Pulmonary artery endothelial cell (primary cell): ENCODE data around the gene ZDHHC11B. TPM values are rescaled to one million over a fixed set of nuclear protein-coding genes. Genes with fewer than 3 reads are reported as not detected.
"Not testable (repeated sequence)": the region's sequence is repeated elsewhere in the genome, so short reads cannot be mapped to it uniquely, and the experiment has no call there.

ENCODE experiments used
- DNase-seq: peaks from one replicate; pipeline ENCODE4 v3.0.0-alpha.2; 2011; ENCODE audit warnings: low read depth, low spot score
- total RNA-seq: library from RNA; depleted of rRNA; stranded (reverse); fragments of >200 nt; gene quantifications from 2 replicates; pipeline ENCODE4 v1.2.3, GENCODE V29; 2014

The ZDHHC11B gene
- total RNA-seq, 1 donor from 2014 or later: not detected

DNA sequence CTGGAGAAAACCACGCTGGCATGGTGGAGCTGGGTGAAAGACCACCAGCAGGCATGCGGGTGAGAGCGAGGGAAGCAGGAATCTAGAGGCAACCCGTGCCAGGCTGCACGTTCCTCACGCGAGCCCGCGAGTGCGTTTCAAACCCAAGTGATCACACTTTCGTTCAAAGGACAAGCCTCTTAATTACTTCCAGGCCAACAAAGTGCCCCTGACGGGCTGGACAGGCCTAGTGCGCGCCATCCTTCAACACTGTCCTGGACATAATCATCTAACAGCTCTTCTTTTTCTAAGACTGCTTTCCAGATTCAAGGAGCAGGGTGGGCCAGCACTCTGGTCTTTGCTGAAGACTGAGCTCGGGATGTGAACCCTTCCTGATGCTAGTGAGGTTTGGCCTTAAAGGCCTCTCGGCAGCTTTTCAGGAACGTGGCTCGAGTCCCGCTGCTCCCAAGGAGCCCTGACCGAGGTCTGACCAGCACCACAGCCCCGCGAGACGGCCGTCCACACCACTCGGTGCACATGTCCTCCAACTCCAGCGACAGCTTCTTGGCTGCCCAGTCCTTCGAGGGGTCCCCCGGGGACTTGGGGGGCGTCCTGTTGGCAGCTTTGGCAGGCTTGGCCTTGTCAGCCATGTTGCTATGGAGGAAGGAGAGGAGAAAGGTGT is 14.9 kb downstream of the ZDHHC11B start:
- DNase-seq: not testable (repeated sequence)

DNA sequence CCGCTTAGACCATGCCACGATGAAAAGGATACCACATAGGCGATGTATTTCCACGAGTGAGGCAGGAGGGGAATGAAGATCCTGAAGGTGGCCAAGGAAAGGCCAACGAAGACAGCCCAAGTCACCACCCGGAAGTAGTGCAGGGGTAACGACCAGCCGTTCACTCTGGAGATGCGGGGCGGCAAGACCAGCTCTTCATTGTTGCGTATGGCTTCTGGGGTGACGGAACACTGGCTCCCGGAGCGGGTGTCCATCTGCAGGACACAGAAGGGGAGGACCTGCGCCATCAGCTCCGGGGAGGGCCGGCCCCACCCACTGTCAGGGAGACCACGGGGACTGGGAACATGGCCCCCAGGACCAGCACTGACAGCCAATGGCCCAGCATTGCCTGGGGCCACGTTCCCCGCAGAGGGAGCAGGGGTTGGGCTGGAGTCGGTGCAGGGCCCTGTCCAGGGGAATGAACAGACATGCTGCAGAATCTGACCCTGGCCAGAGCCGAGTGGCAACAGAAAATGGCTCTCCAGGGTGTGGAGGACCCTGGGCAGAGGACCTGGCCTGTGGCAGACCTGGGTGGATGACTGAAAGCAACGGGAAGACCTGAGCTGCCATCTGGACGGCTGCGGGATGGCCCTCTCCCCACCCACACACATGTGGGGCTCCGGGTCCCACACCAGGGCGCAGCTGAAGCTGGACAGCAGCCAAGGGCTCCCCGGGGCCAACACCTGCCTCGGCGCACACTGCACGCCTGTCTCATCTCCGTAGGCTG is 17.7 kb downstream of the ZDHHC11B start:
- no peak for DNase-seq

DNA sequence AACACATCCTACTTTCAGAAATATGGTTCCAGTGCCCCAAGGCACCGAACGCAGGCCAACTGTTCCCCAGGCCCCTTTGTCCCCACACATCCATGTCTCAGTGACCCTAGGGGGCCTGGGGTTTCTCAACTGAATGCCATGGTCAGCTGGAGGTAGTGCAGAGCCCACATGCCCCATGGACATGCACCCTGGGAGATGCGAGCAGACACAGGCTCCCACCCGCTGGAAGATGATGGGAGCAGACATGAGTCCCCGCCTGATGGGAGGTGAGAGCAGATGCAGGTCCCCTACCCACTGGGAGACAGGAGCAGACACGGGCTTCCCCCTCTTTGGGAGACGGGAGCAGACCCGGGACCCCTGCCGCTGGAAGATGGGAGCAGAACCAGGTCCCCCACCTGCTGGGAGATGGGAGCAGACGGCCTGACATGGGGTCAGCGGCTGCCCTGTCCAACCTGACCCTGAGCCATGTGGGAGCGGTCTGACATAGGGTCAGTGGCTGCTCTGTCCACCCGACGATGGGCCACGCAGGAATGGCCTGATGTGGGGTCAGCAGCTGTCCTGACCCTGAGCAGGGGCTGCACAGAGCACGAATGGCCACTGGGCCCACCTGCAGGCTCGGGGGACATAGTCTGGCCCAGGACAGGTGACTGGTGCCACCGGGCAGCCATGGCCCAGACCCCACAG is 18.4 kb downstream of the ZDHHC11B start:
- no peak for DNase-seq

DNA sequence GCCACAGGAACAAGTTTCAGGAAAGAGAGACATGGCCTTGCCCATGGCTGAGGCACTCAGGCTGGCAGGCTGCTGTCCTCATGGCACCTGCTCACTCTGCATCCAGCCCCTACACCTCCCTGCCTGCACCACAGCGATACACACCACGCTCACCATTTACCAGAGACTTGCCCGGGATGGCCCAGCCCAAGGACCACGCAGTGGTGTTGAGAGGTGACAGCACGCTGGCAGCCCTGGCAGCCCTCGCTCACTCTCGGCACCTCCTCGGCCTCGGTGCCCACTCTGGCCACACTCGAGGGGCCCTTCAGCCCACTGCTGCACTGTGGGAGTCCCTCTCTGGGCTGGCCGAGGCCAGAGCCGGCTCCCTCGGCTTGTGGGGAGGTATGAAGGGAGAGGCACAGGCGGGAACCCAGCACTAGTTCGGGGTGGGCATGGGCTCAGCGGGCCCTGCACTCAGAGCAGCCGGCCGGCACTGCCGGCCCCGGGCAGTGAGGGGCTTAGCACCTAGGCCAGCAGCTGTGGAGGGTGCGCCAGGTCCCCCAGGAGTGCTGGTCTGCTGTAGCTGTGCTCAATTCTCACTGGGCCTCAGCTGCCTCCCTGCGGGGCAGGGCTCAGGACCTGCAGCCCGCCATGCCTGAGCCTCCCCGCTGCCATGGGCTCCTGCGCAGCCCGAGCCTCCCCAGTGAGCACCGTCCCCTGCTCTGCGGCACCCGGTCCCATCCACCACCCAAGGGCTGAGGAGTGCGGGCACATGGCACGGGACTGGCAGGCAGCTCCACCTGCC is 20.3 kb downstream of the ZDHHC11B start:
- DNase-seq: no peak

DNA sequence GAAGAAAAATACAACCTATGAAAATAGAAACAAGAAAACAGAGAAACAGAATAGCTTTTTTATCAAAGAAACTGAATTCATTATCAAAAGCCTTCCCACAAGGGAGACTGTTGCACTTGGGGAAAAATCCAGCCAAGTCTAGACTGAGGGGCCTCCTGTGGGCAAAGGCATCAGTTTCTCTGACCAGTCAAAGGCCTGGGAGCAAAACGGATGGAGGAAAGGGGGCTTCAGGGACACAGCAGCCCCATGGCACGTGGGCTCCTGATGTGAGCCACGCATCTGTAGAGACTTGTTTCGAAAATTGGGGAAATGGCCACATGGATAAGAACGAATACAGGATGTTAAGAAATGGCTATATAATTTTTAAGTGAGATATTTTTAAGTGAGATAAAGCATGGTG is 21.1 kb downstream of the ZDHHC11B start:
- DNase-seq: no peak

DNA sequence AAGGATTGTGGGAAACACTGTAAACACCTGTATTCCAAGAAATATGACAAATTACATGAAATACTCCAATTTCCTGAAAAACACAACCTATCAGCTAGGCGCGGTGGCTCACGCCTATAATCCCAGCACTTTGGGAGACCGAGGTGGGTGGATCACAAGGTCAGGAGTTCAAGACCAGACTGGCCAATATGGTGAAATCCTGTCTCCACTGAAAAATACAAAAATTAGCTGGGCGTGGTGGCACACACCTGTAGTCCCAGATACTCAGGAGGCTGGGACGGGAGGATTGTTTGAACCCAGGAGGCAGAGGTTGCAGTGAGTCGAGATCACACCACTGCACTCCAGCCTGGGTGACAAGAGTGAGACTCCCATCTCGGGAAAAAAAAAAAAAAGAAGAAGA is 21.5 kb downstream of the ZDHHC11B start:
- not testable (repeated sequence) for DNase-seq

DNA sequence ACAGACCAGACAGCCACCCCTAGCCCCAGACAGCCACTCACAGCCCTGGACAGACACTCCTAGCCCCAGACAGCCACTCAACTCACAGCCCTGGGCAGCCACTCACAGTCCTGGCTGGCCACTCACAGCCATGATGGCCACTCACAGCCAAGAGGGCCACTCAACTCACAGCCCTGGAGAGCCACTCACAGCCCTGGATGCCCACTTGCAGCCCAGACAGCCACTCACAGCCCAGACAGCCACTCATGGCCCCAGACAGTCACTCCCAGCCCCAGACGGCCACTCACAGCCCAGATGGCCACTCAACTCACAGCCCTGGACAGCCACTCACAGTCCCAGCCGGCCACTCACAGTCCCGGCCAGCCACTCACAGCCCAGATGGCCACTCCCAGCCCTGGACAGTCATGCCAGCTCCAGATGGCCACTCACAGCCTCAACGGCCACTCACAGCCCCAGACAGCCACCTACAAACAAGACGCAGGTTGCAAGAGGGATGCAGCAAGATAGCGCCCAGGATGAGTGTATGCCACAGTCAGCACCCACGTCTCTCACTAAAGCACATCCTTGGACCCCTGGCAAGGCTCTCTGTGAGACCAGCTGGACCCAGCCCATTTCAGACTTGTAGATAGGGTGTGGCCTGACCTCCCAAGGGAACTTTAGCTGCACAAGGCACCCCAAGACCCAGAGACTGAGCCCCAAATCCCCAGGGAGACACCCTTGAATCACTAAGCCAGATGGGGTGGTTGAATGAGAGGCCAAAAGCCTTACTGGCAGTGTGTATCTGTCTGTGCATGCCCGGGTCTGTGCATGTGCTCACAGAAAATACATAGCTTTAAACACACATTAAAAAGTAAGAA is 22.4 kb downstream of the ZDHHC11B start:
- no peak for DNase-seq

DNA sequence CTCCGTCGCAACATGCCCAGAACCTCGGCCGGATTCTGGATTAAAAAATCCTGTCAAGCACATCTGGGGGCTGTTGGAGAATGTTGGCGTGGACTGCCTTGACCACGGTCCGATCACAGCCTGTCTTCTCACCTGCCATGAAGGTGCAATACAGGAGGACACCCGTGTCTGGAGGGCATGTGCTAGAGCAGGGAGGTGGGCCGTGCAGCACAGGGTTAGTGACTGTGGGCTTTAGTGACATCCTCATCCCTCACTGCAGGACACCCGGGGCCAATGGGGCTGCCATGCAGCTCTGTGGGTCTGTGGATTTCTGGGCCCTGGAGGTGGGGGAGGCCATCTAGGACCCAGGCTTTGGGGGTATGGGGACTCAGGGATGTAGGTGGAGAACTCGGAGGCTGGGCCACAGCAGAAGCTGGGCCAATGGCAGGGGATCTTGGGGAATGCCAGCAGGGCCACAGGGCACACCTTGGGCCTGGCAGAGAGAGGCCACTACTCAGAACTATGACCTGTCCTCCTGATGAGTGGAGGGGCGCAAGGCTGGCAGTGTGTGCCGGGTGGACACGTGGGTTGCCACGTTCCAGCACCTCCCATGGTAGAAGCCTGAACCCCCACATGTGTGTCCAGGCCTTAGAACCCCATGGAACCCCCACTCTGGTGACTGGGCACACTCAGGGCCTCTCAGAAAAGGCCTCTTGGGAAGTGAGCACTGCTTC is 23.3 kb downstream of the ZDHHC11B start:
- no peak for DNase-seq

DNA sequence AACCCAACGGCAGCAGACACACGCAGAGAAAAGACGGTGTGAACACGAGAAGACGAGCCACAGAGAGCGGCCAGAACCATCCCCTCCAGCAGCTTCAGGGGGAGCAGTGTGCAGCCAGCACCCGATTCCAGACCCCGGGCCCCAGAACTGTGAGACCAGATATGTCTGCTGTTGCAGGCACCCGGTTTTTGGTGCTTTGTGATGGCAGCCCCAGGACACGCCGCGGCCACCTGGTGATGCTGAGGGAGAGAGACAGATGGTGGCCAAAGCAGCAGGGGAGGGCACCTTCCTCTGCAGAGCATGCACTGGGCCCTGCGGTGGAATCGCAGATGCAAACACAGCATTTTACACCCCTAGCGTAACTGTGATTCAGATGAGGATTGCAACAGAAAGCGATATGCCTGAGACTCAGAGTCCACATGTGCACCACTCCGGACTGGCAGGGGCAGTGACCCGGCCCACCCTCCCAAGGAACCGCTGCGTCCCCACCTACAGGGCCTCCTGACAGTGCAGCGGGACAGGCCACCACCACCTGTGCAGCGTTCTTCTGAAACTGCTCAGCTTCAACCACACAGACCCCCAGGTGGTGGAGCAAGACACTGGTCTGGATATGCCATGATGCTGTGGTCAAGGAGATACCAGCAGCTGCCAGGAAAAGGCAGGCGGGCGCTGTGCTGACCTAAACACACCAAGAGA is 24.0 kb downstream of the ZDHHC11B start:
- DNase-seq: no peak

DNA sequence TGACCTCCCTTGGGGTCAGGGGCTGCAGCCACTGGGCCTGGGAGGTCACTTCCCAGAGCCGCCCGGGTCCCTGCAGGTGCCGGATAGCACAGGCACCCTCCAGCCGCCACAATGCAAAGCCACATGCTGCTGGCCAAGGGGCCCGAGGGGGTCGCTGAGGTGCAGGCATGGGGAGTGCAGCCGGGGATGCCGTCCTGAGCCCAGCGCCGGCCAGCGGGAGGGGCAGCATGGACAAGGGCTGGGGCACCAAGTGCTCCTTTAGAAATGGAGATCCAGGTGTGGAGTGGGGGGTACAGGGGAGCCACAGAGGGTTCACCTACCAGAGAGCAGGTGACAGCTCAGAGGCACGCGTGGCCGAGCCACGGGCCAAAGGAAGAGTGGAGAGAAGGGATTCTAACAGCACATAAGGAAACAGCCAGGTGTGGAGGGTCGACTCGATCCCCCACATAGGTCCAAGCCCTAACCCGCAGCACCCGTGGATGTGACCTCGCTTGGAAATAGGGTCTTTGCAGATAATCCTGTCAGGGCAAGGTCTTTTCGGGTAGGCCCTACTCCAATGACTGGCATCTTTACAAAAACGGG is 24.7 kb downstream of the ZDHHC11B start:
- DNase-seq: no peak

DNA sequence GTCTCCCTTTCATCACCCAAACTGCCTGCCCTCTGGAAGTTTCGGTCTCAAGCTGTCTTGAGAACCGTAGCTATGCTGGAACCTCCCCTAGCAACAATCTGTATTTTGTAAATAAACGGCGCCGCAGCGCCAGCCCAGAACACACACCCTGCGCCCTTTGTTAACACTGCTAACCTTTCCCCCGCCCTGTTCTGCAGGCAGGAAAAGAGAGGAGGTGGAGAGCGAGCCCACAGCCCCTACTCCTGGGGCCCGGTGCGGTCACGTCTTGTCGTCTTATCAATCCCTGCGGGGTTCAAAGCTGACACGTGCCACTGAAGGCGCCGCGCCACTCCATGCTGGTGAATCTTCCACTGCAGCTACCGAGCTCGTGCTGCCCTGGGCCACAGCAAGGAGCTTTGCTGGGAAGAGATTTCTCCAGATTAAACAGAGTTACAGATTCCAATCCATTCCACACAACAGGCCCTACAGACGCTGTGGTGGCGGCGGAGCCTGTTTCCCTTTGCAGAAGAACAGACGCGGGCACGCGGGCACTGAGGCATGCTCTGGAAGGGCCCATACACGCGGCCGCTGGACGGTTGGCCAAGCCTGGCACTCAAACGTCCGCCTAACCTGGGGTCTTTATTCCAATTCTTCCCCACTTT is 25.3 kb downstream of the ZDHHC11B start:
- DNase-seq: no peak

DNA sequence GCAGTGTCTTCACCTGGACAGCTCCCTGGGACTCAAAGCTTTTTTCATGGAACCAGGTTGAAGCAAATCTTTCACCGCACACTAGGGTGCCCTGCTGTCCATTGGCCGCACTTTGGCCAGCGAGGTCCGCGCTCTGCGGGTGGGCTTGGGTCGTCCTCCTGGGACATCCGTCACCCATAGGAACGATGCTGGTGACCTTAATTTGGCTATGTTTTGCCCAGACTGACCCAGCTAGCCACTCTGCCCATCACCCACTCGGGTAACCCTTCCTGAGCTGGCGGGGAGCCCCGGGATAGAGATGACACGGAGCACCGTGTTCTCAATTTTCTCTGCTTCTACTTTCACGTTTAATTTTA is 25.9 kb downstream of the ZDHHC11B start:
- no peak for DNase-seq

DNA sequence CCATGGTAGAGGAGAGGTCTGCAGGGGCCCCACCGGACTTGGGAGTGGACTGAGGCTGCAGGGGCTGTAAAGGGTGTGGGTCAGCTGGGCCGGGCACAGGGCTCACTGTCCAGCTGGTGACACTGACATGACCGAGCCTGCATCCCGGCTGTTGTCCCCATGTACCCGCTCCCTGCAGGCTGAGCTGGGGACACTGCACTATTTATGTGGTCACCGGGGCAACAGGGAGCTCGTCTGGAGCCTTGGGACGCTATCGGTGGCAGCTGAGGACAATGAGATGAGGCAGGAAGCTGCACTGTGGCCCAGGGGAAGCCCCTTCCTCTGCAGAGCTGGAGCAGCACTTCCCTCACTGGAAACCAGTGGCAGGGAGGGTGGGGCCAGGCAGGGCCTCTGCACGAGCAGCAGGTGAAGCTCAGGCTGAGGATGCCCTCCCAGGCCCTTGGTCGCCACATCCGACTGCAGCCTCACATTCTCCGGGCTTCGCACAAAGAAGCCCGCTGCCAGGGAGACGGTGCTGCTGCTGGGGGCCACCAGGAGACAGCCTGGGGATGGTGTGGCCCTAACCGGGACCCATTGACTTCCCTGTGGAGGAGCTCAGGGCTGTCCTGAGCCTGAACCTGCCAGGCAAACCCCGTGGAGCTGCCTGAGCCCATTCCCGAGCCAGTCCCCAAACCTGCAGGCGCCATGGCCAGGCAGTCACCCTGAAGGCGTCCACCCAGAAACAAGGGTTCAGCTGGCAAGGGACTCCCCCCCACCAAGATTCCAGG is 26.4 kb downstream of the ZDHHC11B start:
- no peak for DNase-seq

DNA sequence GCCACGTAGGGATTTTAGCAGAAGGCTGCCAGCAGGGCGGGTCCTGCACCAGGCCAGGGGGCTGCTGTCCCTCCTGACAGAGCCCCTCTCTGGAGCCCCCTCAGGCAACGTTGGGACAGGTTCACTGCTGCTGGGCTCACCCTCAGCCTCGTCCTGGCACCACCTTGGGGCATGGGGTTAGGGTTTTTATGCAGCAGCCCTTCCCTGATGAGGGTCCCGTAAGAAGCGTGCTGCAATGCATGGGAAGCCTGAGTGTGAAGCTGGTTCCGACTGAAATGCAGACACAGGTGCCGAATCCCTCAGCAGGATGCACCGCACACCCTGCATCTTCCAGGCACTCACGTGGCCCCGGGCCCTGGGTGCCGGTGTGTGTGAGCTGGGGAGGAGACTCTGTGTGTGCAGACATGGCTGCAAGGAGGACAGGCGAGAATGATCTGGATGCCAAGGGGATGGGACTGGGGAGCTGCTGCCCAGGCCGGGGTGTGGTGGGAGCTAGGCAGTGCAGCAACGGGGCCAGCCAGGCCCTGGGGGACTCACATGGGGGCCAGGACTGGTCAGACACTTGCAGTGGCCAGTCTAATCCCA is 27.1 kb downstream of the ZDHHC11B start:
- no peak for DNase-seq

DNA sequence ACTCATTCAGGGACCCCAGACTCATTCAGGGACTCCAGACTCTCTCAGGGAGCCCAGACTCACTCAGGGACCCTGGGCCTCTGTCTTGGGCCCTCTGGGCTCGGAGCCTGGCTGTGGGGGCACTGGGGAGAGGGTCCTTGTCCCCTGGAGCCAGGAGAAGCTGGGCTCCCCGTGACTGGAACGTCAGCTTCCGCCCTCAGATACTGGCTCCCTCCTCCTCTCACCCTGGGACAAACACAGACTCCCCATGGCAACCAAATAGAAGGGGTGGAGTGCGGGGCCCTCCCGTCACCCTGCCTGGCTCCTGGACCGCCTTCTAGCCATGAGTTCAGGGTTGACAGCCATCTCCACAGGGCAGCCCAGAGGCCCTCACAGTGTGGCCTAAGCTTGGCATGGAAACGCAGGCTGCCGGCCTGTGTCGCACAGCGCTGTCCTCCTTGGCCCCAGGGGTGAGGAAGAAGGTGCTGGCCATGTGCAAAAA is 27.6 kb downstream of the ZDHHC11B start:
- no peak for DNase-seq

DNA sequence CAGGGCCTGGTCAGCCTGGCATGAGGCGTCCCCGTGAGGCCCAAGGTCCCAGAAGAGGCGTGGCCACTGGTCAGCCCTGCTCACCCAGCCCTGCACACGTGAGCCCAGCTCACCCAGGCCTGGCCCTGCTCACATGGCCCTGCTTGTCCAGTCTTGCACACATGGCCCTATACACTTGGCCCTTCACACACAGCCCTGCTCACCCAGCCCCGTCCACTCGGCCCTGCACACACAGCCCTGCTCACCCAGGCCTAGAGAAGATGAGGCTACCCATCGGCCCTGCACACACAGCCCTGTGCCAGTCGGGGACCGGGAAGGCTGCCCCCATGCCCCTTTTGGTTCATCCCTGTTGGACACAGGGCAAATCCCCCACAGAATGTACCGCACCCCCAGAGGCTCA is 28.4 kb downstream of the ZDHHC11B start:
- no peak for DNase-seq

DNA sequence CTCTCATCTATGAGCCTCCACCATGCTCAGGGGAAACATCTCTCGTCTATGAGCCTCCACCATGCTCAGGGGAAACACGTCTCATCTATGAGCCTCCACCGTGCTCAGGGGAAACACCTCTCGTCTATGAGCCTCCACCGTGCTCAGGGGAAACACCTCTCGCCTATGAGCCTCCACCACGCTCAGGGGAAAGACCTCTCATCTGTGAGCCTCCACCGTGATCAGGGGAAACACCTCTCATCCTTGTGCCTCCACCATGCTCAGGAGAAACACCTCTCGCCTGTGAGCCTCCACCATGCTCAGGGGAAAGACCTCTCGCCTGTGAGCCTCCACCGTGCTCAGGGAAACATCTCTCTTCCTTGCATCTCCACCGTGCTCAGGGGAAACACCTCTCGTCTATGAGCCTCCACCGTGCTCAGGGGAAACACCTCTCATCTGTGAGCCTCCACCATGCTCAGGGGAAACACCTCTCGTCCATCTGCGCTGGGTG is 30.3 kb downstream of the ZDHHC11B start:
- not testable (repeated sequence) for DNase-seq
